HG02884 (cell line): ENCODE measurements around the gene ITLN1.

Source experiments
- ATAC-seq: cut with Tn5 transposase; IDR thresholded peaks from one replicate; pipeline ENCODE4 v1.9.1; 2021; ENCODE audit warnings: mild to moderate bottlenecking, moderate library complexity; ENCODE audit not compliant: unreplicated experiment

The ITLN1 gene

GRCh38 chr1:160826546-160826945 lies 58.4 kb downstream of the ITLN1 start:
- no peak for ATAC-seq
